ENCODE results near the gene PDCD11.

PDCD11 gene

DNA sequence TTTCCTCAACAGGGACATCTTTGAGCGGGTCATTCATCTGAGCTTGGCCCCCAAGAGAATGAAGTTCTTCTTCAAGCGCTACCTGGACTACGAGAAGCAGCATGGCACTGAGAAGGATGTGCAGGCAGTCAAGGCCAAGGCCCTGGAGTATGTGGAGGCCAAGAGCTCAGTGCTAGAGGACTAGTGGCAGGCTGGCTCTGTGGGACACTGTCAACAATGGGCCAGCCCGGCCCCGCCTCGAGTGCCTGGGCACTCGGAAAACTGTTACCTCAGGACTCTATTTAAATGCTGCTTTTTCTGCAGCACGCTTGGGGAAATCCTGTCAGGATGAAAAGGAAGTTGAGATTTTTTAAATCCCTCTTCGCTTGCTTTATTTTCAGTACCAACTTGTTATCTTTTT lies 48.9 kb downstream of the PDCD11 start:
- no peak overlapping the region for H3K4me3 Mint-ChIP-seq
- H3K9me3 Mint-ChIP-seq, result no peaks in the 10 kb centered on the region
- ATAC-seq (replicated peaks; ENCODE audit: extremely low read depth, poor library complexity, severe bottlenecking) (no peak), DNase-seq (ENCODE audit: low spot score in 2 of 2) (no peak)
- no peaks in the 10 kb centered on the region for H3K27me3 Mint-ChIP-seq
- peaks cover 27% of the 10 kb centered on the region for H3K36me3 Mint-ChIP-seq (ENCODE audit: insufficient read depth)
- peaks cover 40% of the 10 kb centered on the region for H3K4me1 Mint-ChIP-seq
- no peak overlapping the region for H3K27ac Mint-ChIP-seq (ENCODE audit: low read depth)

DNA sequence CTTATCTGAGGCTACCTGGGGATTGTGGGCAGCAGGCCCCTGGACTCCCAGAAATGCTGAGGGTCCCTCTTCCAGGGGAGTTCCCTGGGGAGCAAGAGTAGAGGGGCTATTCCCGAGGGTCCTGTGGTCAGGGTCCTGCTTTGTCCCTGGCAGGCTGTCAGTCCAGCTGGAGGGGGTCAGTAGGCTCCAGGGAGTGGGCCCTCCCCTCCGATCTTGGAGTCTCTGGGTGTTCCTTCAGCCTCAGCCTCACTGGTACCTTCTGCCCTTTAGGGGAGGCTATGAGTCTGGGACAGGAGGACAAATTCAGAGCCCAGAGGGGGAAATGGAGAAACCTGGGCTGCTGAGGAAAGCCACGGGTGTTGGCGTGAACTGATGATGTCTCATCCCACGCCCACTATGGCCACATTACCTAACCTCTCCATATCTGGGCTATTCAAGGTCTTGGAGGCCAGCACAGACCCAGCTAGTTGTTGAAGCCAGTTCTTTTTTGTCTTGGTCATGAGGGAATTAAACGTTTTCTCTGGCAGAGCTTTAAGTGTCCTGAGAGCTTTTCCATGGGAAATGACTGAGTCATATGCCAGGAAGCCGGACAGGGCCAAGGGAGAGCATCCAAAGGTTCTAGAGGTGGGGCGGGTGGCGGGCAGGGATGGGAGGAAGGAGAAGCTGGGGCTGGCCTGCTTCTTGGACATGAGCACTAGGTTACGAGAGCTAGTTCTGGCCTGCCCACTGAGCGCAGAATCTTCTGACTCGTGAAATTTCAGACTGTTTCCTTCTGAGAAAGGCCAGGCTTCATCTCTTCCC lies 49.5 kb downstream of the PDCD11 start:
- Mint-ChIP-seq H3K27me3 (no peaks in the 10 kb centered on the region), H3K27ac (ENCODE audit: low read depth) (no peak overlapping the region), H3K4me1 (peaks cover 46% of the 10 kb centered on the region), H3K4me3 (no peak overlapping the region), H3K9me3 (no peaks in the 10 kb centered on the region), H3K36me3 (ENCODE audit: insufficient read depth) (peaks cover 26% of the 10 kb centered on the region)
- no peak for DNase-seq (ENCODE audit: low spot score in 2 of 2)
- no peak for ATAC-seq (replicated peaks; ENCODE audit: extremely low read depth, poor library complexity, severe bottlenecking)

DNA sequence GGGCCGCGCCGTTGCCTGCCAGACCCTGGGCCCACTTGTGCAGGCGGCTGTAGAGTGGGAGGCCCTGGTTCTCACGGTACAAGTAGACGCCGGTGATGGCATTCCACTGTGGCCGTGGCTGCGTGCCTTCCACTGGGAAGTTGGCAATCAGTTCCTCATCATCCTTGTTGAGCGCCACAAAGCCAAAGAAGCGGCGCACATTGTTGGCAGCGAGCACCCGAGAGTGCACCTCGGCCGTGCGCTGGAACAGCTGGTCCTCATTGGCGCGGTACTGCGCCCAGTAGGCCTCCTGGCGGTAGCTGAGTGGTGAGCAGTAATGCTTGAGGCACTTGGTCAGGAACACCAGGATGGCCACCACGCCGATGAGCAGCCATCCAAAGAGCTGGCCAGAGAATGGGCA lies 50.8 kb downstream of the PDCD11 start:
- Mint-ChIP-seq H3K27me3 (no peaks in the 10 kb centered on the region), H3K4me1 (peaks cover 54% of the 10 kb centered on the region), H3K36me3 (ENCODE audit: insufficient read depth) (peaks cover 25% of the 10 kb centered on the region), H3K9me3 (no peaks in the 10 kb centered on the region), H3K27ac (ENCODE audit: low read depth) (peak overlapping the region; percentile 35), H3K4me3 (no peak overlapping the region)
- DNase-seq (ENCODE audit: low spot score in 2 of 2), result no peak
- no peak for ATAC-seq (replicated peaks; ENCODE audit: extremely low read depth, poor library complexity, severe bottlenecking)

DNA sequence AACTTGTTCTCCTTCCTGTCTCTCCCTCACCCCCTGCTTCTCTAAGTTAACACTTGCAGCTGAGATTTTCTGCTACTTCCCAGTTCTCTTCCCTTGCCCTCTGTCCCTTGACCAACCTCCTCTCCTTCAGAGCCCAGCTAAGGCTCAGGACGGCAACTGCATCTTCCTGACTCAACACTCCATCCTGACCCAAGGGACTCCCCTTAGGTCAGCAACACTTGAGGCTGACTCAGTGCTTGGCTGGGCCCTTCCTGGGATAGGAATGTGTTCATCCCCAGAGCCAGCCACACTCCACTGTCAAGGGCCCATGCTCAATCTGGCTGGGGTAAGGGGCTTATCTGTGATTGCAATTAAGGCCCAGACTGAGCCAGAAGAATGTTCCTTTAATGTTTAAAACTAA lies 52.3 kb downstream of the PDCD11 start:
- DNase-seq (ENCODE audit: low spot score in 2 of 2) (no peak), ATAC-seq (replicated peaks; ENCODE audit: extremely low read depth, poor library complexity, severe bottlenecking) (no peak)
- H3K4me3 Mint-ChIP-seq, result peak overlapping the region; percentile 90
- H3K27ac Mint-ChIP-seq (ENCODE audit: low read depth), result peak overlapping the region; percentile 84
- peaks cover 69% of the 10 kb centered on the region for H3K4me1 Mint-ChIP-seq
- H3K27me3 Mint-ChIP-seq, result no peaks in the 10 kb centered on the region
- H3K36me3 Mint-ChIP-seq (ENCODE audit: insufficient read depth), result peaks cover 22% of the 10 kb centered on the region
- H3K9me3 Mint-ChIP-seq, result no peaks in the 10 kb centered on the region

DNA sequence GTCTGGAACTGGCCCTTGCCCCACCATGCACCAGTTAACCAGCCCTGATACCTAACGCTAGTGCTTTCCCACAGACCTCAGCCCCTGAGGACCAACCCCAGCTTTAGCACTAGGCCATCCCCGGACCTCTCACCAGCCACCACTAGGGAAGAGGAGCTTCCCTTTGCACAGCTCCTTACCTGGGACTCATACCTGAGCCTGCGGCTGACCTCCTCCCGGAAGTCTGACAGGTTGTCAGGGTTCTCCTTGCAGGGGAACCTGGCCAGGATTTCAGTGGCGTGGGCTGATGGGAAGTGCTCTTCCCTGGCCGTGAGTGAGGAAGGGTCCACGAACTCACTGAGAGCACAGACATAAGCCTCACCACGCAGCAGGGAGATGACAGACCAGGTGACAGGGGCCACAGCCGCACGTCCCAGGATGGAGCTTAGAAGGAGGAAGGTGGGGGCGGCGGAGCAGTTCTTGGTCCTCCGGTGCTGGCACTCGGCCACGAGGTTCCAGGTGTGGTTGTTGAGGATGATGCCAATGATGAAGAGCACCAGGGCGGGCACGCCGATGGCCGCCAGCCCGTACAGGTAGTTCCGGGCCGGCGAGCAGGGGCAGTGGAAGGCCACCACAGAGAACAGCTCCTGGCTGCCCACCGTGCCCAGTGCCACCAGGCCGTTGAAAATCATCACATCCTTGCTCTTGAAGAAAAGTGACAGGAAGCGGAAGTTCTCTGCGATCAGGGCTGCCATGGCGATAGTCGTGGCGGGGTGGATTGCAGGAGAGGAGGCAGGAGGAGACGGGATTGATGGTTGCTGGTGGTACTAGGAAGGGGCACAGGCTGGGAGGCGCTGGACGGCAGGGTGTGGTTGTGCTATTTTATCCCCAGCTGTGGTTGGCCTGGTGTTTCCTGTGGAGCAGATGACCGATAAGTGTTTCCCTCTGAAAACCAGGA lies 53.0 kb downstream of the PDCD11 start:
- no peak for ATAC-seq (replicated peaks; ENCODE audit: extremely low read depth, poor library complexity, severe bottlenecking)
- Mint-ChIP-seq H3K27ac (ENCODE audit: low read depth) (peak overlapping the region; percentile 84), H3K9me3 (no peaks in the 10 kb centered on the region), H3K4me3 (peak overlapping the region; percentile 90), H3K27me3 (no peaks in the 10 kb centered on the region), H3K4me1 (peaks cover 73% of the 10 kb centered on the region), H3K36me3 (ENCODE audit: insufficient read depth) (peaks cover 17% of the 10 kb centered on the region)
- no peak for DNase-seq (ENCODE audit: low spot score in 2 of 2)

DNA sequence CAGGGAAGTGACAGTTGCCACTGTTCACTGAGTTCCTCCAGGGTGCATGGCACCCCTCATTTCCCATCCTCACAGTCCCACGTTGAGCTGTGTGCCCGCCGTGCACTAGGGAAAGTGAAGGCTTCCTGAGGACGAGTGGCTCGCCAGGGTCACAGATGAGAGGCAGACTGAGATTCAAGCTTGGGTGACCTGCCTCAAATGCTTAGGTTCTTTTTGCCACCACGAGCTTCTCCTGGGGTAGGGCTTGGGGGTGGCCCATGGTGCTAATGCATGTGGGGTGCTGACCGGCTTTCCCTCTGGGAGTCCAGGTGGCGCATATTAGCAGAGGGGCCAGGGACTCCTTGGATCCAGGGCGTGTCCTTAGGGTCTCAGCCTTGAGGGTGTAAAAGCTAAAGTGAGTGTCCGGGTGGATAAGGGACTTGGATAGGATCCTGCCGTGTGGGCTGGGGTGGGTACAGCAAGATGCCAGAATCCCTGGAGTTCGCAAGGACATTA lies 53.8 kb downstream of the PDCD11 start:
- Mint-ChIP-seq H3K27ac (ENCODE audit: low read depth) (peak overlapping the region; percentile 84), H3K27me3 (no peaks in the 10 kb centered on the region), H3K4me1 (peaks cover 73% of the 10 kb centered on the region), H3K9me3 (no peaks in the 10 kb centered on the region), H3K36me3 (ENCODE audit: insufficient read depth) (peaks cover 17% of the 10 kb centered on the region), H3K4me3 (peak overlapping the region; percentile 90)
- no peak for DNase-seq (ENCODE audit: low spot score in 2 of 2)
- no peak for ATAC-seq (replicated peaks; ENCODE audit: extremely low read depth, poor library complexity, severe bottlenecking)

DNA sequence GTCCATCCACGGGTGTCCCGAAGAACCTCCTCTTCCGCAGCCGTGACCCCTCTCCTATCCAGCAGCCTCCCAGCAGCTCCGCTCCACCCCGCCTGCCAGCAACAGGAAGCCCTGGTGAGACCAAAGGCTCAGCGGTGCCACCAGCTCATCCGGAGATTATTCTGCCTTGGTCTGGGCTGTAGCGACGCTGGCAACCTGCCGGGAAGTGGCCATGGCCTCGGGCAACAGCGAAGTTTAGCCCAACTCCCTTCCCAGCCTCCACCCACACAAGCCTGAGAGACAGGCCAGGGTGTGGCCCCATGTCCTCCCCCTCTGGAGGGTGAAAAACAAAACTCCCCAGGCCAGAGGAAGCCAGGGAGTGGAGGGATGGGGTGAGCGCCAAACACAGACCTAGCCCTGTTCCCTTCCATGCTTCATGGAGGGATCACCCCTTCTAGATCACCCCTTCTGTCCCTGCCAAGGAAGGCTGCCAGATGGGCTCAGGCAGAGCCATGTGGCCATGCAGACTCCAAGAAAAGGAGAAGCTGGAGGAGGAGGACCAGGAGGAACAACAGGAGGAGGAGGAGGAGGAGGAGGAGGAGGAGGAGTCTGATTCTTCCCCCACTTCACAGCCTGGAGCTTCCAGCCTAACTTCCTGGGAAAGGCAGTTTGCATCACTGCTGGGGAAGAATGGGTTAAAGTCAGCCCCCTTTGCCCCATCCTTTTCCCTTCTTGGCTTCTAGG lies 54.8 kb downstream of the PDCD11 start:
- ATAC-seq (replicated peaks; ENCODE audit: extremely low read depth, poor library complexity, severe bottlenecking), result peak; percentile 69
- peak overlapping the region; percentile 84 for H3K27ac Mint-ChIP-seq (ENCODE audit: low read depth)
- H3K4me1 Mint-ChIP-seq, result peaks cover 71% of the 10 kb centered on the region
- H3K27me3 Mint-ChIP-seq, result no peaks in the 10 kb centered on the region
- H3K9me3 Mint-ChIP-seq, result no peaks in the 10 kb centered on the region
- peaks cover 19% of the 10 kb centered on the region for H3K36me3 Mint-ChIP-seq (ENCODE audit: insufficient read depth)
- H3K4me3 Mint-ChIP-seq, result peak overlapping the region; percentile 90
- peak; percentile 24 to 30 for DNase-seq (ENCODE audit: low spot score in 2 of 2)

DNA sequence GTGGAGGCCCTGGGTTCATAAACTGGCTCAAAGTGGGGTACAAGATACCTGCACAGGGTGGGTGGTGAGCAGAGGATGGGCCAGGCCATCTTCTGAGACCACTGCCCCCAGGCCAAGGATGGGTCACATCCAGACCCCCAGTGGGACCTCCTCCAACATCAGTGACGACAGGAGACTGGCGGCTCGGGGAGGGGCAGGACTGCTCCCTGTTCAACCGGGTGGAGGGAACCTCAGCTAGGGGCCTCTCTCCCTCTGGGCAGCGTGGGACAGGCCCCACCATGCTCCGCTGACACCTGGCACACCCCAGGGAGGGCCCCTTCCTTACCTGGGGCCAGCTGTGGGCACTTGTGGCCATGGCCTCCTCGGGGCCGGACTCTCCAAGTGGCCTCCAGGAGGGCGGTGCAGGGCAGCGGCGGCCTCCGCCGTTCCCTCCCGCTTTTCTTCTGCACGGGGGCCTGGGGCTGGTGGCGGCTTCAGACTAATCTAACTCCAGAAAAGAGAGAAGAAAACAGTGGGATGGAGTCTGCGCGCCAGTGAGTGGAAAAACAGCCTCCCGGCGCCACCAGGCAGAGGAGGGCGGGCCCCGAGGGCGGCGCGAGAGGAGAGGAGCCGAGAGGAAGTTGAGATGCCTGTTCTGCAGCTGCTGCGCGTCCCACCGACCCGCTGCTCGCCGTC lies 55.5 kb downstream of the PDCD11 start, which contains the start of gene CALHM2:
TSS of gene CALHM2 (minus strand) at position 540 of the 675 bp plus-strand sequence. CDS start 2,429 bp downstream, outside the sequence.
- Mint-ChIP-seq H3K36me3 (ENCODE audit: insufficient read depth) (peaks cover 19% of the 10 kb centered on the region), H3K4me1 (peaks cover 66% of the 10 kb centered on the region), H3K4me3 (peak within 1 kb of the TSS; percentile 90), H3K9me3 (no peaks in the 10 kb centered on the region), H3K27ac (ENCODE audit: low read depth) (peak within 1 kb of the TSS; percentile 84), H3K27me3 (no peaks in the 10 kb centered on the region)
- ATAC-seq (replicated peaks; ENCODE audit: extremely low read depth, poor library complexity, severe bottlenecking), result peak; percentile 67
- DNase-seq (ENCODE audit: low spot score in 2 of 2), result peak in 1 of 2 donors; percentile 21

DNA sequence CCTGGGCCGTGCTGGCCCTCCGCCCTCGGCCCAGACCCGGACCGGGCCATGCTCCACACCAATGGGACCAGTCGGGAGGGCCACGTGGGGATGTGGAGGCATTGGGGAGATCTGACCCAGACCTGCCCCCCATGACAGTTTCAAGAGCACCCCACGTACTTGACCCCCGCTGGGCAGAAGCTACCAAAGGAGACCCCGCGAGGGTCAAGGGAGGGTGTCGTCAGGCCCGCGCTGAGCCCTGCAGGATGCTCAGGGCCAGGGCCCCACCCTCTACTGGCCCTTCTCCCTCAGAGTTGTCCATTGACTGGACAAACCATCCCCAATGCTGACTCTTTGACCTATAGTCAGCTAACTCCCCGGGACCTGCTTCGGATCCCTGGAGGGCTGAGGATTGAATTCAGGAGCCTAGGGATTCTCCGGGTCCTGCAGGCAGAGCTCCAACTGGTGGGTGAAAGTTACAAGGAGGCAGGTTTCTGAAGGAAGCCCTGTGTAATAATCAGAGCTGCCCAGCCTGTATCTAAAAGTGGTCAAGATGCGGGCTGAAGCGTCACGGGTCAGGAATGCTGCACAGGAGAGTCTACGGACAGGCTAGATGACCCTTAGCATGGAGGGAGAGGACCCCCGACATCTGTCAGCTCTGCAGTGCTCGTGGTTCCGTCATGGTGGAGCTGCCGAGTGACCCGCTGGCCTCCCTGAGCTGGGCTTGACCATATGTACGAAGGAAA lies 56.2 kb downstream of the PDCD11 start:
- peaks cover 16% of the 10 kb centered on the region for H3K36me3 Mint-ChIP-seq (ENCODE audit: insufficient read depth)
- no peaks in the 10 kb centered on the region for H3K27me3 Mint-ChIP-seq
- DNase-seq (ENCODE audit: low spot score in 2 of 2) (no peak), ATAC-seq (replicated peaks; ENCODE audit: extremely low read depth, poor library complexity, severe bottlenecking) (no peak)
- no peaks in the 10 kb centered on the region for H3K9me3 Mint-ChIP-seq
- H3K27ac Mint-ChIP-seq (ENCODE audit: low read depth), result peak overlapping the region; percentile 84
- H3K4me1 Mint-ChIP-seq, result peaks cover 64% of the 10 kb centered on the region
- H3K4me3 Mint-ChIP-seq, result peak overlapping the region; percentile 90

DNA sequence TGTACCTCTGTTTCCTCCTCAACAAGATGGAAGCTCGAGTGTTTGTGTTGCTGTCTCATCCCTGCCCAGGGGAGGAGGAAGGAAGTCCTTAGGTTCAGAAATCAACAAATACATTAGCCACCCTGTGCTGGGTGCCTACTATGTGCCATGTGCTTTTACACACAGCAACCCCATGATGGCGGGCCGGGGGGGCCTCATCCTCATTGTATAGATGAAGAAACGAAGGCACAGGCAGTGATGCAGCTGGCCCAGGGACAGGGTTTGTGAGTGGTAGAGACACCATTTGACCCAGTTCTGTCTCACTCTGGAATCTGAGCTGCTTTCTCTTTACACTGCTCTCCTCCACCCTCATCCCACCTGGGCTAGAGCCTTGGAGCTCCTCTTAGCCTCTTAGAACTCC lies 57.6 kb downstream of the PDCD11 start:
- DNase-seq (ENCODE audit: low spot score in 2 of 2) (no peak), ATAC-seq (replicated peaks; ENCODE audit: extremely low read depth, poor library complexity, severe bottlenecking) (no peak)
- Mint-ChIP-seq H3K27ac (ENCODE audit: low read depth) (peak overlapping the region; percentile 84), H3K4me1 (peaks cover 53% of the 10 kb centered on the region), H3K4me3 (peak overlapping the region; percentile 90), H3K27me3 (no peaks in the 10 kb centered on the region), H3K9me3 (no peaks in the 10 kb centered on the region), H3K36me3 (ENCODE audit: insufficient read depth) (peaks cover 8% of the 10 kb centered on the region)

DNA sequence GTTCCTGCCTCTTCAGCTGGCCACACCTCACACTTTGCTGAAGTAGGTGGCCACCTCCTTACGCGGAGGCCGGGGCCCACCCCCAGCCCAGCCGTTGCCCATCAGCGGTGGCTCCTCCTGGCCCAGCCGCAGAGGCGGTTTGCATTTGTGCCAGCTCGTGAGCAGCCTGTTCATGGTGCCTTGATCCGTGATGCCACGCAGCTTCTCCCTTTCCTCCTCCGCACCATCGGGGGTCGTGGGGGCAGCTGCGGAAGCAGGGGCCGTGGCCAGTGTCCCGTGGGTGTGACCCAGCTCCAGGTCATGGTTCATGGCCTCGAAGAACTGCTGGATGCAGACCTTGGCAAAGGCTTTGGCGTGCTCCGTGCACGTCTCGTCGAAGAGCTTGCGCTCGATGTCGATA lies 58.8 kb downstream of the PDCD11 start:
- no peak for DNase-seq (ENCODE audit: low spot score in 2 of 2)
- Mint-ChIP-seq H3K4me3 (no peak overlapping the region), H3K9me3 (no peaks in the 10 kb centered on the region)

More for the DNA sequence above, 58.8 kb downstream of the PDCD11 start:
- peaks cover 52% of the 10 kb centered on the region for H3K4me1 Mint-ChIP-seq
- peaks cover 5% of the 10 kb centered on the region for H3K36me3 Mint-ChIP-seq (ENCODE audit: insufficient read depth)
- no peak for ATAC-seq (replicated peaks; ENCODE audit: extremely low read depth, poor library complexity, severe bottlenecking)
- no peak overlapping the region for H3K27ac Mint-ChIP-seq (ENCODE audit: low read depth)
- H3K27me3 Mint-ChIP-seq, result no peaks in the 10 kb centered on the region

Data from central memory CD8-positive, alpha-beta T cell (primary cell).